KOPT-K1 (cell line): ENCODE data around the gene KRT83.
"Not testable (repeated sequence)": the region's sequence is repeated elsewhere in the genome, so short reads cannot be mapped to it uniquely, and the experiment has no call there.

Experiments
- H3K27ac ChIP-seq: fragments of 200-600 bp; sonication (generic); 2 replicates; pipeline ENCODE4 v1.5.1; 2016; ENCODE audit warnings: antibody characterized with exemption, mild to moderate bottlenecking, low read depth, low read length; ENCODE audit not compliant: poor library complexity, severe bottlenecking
- H3K36me3 ChIP-seq: fragments of 200-600 bp; sonication (generic); 2 replicates; pipeline ENCODE4 v1.5.1; 2017; ENCODE audit warnings: antibody characterized with exemption, mild to moderate bottlenecking, low read length, moderate library complexity; ENCODE audit not compliant: insufficient read depth
- H3K9me3 ChIP-seq: fragments of 200-600 bp; sonication (generic); 2 replicates; pipeline ENCODE4 v1.5.1; 2017; ENCODE audit warnings: antibody characterized with exemption, low read length, mild to moderate bottlenecking; ENCODE audit not compliant: insufficient read depth, poor library complexity, severe bottlenecking

Gene KRT83

GRCh38 chr12:52346593-52346992, 25.4 kb upstream of the KRT83 start:
- Histone ChIP-seq H3K9me3 (peaks cover 3% of the 10 kb centered on the region), H3K27ac (no peak overlapping the region), H3K36me3 (no peaks in the 10 kb centered on the region)

- H3K9me3 ChIP-seq, H3K36me3 ChIP-seq, H3K27ac ChIP-seq: not testable (repeated sequence)
Observed at GRCh38 chr12:52345041-52345440, 23.8 kb upstream of the KRT83 start.

GRCh38 chr12:52344111-52344510, 22.9 kb upstream of the KRT83 start:
- no peaks in the 10 kb centered on the region for H3K36me3 ChIP-seq
- H3K27ac ChIP-seq = no peak overlapping the region
- H3K9me3 ChIP-seq = peaks cover 3% of the 10 kb centered on the region

GRCh38 chr12:52343550-52343949, 22.4 kb upstream of the KRT83 start:
- Histone ChIP-seq H3K27ac (no peak overlapping the region), H3K9me3 (peaks cover 3% of the 10 kb centered on the region), H3K36me3 (no peaks in the 10 kb centered on the region)

GRCh38 chr12:52342781-52343490, 21.7 kb upstream of the KRT83 start:
- peaks cover 3% of the 10 kb centered on the region for H3K9me3 ChIP-seq
- no peak overlapping the region for H3K27ac ChIP-seq
- H3K36me3 ChIP-seq = no peaks in the 10 kb centered on the region

GRCh38 chr12:52341066-52341580, 19.9 kb upstream of the KRT83 start:
- Histone ChIP-seq H3K36me3 (no peaks in the 10 kb centered on the region), H3K27ac (no peak overlapping the region), H3K9me3 (peaks cover 8% of the 10 kb centered on the region)

GRCh38 chr12:52338241-52338960, 17.2 kb upstream of the KRT83 start:
- H3K27ac ChIP-seq = no peak overlapping the region
- H3K9me3 ChIP-seq = peaks cover 5% of the 10 kb centered on the region
- H3K36me3 ChIP-seq = no peaks in the 10 kb centered on the region

GRCh38 chr12:52337054-52337453, 15.9 kb upstream of the KRT83 start:
- Histone ChIP-seq H3K27ac (no peak overlapping the region), H3K36me3 (no peaks in the 10 kb centered on the region), H3K9me3 (peaks cover 4% of the 10 kb centered on the region)

- no peaks in the 10 kb centered on the region for H3K36me3 ChIP-seq
- no peak overlapping the region for H3K27ac ChIP-seq
- H3K9me3 ChIP-seq = peaks cover 4% of the 10 kb centered on the region
Observed at GRCh38 chr12:52336641-52337040, 15.4 kb upstream of the KRT83 start.

GRCh38 chr12:52335598-52336262, 14.5 kb upstream of the KRT83 start:
- no peak overlapping the region for H3K27ac ChIP-seq
- H3K36me3 ChIP-seq = no peaks in the 10 kb centered on the region
- peaks cover 4% of the 10 kb centered on the region for H3K9me3 ChIP-seq

GRCh38 chr12:52334185-52334584, 13.0 kb upstream of the KRT83 start:
- no peak overlapping the region for H3K27ac ChIP-seq
- peaks cover 4% of the 10 kb centered on the region for H3K9me3 ChIP-seq
- H3K36me3 ChIP-seq = no peaks in the 10 kb centered on the region

- H3K9me3 ChIP-seq = peaks cover 4% of the 10 kb centered on the region
- H3K36me3 ChIP-seq = no peaks in the 10 kb centered on the region
- H3K27ac ChIP-seq = no peak overlapping the region
Observed at GRCh38 chr12:52333321-52333720, 12.1 kb upstream of the KRT83 start.

GRCh38 chr12:52332381-52332780, 11.2 kb upstream of the KRT83 start:
- Histone ChIP-seq H3K27ac (no peak overlapping the region), H3K36me3 (no peaks in the 10 kb centered on the region), H3K9me3 (peaks cover 4% of the 10 kb centered on the region)

- no peak overlapping the region for H3K27ac ChIP-seq
- H3K36me3 ChIP-seq = no peaks in the 10 kb centered on the region
- peaks cover 4% of the 10 kb centered on the region for H3K9me3 ChIP-seq
Observed at GRCh38 chr12:52331833-52332232, 10.6 kb upstream of the KRT83 start.

GRCh38 chr12:52331039-52331438, 9.8 kb upstream of the KRT83 start:
- Histone ChIP-seq H3K36me3 (no peaks in the 10 kb centered on the region), H3K9me3 (no peaks in the 10 kb centered on the region), H3K27ac (no peak overlapping the region)
